ENCODE data around the gene GATA5. TPM values are rescaled to one million over a fixed set of nuclear protein-coding genes. Genes with fewer than 3 reads are reported as not detected.

GATA5 gene
- total and polyA plus RNA-seq, 10 of the 15 experiments (the other 5 are each of a cell fraction or from before 2014, with no cell fraction given) = not detected

DNA sequence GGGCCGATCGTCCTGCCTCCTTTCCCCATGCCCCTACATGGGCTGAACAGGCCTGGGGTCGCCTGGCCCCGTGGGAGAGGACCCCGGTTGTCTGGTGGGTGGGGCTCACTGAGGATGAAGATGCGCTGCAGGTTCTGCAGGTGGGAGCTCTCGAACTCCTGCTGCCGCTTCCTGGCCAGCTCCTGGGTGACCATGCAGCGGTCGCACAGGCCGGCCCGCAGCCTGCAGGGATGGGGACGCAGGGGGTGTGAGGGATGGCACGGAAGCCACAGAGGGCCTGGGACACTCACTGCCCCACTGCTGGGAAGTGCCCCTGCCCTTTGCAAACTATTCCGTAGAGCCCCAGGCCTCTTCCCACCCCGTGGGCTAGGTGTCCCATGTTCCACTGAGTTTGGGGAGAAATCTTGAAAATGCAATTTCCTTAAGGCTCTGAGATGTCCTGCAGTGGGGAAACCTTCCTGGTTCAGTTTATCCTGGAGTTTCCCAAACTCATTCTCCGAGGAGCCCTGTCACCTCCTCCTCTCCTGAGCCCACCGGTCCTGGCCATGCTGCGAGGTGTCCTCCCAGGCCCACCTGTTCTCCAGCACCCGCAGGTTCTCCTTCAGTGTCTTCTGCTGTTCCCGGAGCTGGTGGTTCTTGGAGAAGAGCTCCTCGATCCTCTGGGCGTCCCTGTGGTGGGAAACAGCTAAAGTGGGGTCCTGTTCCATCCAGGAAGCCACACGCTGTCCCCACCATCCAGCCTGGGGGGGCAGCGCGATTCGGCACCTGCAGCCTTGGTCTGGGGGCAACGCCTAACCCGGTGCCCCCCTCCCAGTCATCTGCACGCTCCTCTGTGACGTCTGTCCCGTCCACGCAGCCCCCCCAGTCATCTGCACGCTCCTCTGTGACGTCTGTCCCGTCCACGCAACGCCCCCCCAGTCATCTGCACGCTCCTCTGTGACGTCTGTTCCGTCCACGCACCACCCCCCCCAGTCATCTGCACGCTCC lies 58.9 kb downstream of the GATA5 start (continued):
- TF ChIP-seq, protein P1, sequence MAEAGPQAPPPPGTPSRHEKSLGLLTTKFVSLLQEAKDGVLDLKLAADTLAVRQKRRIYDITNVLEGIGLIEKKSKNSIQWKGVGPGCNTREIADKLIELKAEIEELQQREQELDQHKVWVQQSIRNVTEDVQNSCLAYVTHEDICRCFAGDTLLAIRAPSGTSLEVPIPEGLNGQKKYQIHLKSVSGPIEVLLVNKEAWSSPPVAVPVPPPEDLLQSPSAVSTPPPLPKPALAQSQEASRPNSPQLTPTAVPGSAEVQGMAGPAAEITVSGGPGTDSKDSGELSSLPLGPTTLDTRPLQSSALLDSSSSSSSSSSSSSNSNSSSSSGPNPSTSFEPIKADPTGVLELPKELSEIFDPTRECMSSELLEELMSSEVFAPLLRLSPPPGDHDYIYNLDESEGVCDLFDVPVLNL (IDR thresholded peaks at IDR 0.05; ENCODE audit: low read depth, low read length) = no peak

DNA sequence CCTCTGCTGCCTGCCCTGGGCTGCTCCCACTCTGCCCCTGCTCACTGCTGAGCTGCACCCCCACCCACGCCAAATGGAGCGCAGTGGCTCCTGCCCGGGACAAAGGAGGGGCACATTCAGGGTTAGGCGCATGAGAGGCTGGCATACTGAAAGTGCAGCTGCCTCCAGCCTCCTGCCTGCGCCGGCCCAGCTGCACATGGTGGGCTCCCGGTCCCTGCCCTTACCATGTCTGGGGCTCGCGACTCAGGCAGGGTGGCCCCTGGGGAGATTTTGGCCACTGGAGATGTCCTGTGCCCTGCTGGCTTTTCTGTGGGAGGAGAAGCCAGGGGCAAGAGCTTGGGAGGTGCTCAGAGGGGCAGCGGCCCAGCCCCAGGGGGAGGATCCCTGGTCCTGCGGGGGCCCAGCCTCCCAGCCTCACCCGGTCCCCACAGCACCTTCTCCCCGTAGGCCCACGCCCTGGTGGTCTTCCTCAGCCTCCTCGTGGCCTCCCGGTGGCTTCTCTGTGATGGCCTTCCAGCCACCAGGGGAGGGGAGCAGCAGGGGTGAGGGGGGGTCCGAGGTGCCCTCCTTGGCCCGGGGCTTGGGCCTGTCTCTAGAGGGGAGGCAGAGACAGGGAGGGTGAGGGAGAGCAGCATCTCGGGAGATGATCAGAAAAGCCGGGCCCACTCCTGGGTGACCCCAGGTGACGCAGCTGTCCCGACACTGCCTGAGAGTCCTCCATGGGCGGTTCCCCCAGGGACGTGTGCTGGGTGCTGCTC lies 60.3 kb downstream of the GATA5 start:
- Histone ChIP-seq H3K36me3 (ENCODE audit: control insufficient read depth in 2 of 2, insufficient read depth in 2 of 2, low read length in 1 of 2) (no peaks in the 10 kb centered on the region), H3K4me3 (no peak overlapping the region), H3K27ac (ENCODE audit: control insufficient read depth, insufficient read depth) (no peak overlapping the region), H3K4me2 (ENCODE audit: control insufficient read depth, insufficient read depth) (no peak overlapping the region), H3K9ac (ENCODE audit: control insufficient read depth, insufficient read depth, low read length) (no peak overlapping the region), H3K4me1 (ENCODE audit: control insufficient read depth, insufficient read depth, low read length) (no peaks in the 10 kb centered on the region), H3K9me3 (replicated peaks; ENCODE audit: control insufficient read depth, insufficient read depth, low read length) (no peaks in the 10 kb centered on the region), H3K79me2 (ENCODE audit: control insufficient read depth, insufficient read depth, low read length) (no peaks in the 10 kb centered on the region), H4K20me1 (ENCODE audit: control insufficient read depth, insufficient read depth) (no peaks in the 10 kb centered on the region), H3K27me3 (replicated peaks in 1 of 2; ENCODE audit: control insufficient read depth in 2 of 2, insufficient read depth in 2 of 2, low read length in 1 of 2) (no peaks in the 10 kb centered on the region), H2AFZ (ENCODE audit: control insufficient read depth, low read depth, low read length) (no peak overlapping the region)
- DNase-seq (ENCODE audit: low read depth, low spot score) = no peak
- no peak for ATAC-seq
- 41% methylated on average over 24 of the region's 24 CpGs for WGBS (ENCODE audit: insufficient coverage, insufficient replicate concordance, low lambda C conversion rate, missing lambda C conversion rate)
- ChIA-PET RAD21 (ENCODE audit: unreplicated experiment) (no interaction called here), SMC1A (ENCODE audit: uncharacterized antibody, unreplicated experiment) (no interaction called here), CTCF (no interaction called here), POLR2A (no interaction called here)
- no peak for TF ChIP-seq MEF2A (IDR thresholded peaks at IDR 0.05; ENCODE audit: insufficient read depth, low read depth, low read length)
- TF ChIP-seq, protein P2, sequence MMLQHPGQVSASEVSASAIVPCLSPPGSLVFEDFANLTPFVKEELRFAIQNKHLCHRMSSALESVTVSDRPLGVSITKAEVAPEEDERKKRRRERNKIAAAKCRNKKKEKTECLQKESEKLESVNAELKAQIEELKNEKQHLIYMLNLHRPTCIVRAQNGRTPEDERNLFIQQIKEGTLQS (IDR thresholded peaks at IDR 0.05; ENCODE audit: borderline replicate concordance, extremely low read depth, low read depth, low read length) = no peak
- TF ChIP-seq RAD51 (IDR thresholded peaks at IDR 0.05) = no peak
- no peak for TF ChIP-seq ETV6 (conservative IDR thresholded peaks at IDR 0.05 in 1 of 2, IDR thresholded peaks at IDR 0.05 in 1 of 2; ENCODE audit: borderline replicate concordance in 1 of 2, low read depth in 1 of 2)
- TF ChIP-seq, protein P3, sequence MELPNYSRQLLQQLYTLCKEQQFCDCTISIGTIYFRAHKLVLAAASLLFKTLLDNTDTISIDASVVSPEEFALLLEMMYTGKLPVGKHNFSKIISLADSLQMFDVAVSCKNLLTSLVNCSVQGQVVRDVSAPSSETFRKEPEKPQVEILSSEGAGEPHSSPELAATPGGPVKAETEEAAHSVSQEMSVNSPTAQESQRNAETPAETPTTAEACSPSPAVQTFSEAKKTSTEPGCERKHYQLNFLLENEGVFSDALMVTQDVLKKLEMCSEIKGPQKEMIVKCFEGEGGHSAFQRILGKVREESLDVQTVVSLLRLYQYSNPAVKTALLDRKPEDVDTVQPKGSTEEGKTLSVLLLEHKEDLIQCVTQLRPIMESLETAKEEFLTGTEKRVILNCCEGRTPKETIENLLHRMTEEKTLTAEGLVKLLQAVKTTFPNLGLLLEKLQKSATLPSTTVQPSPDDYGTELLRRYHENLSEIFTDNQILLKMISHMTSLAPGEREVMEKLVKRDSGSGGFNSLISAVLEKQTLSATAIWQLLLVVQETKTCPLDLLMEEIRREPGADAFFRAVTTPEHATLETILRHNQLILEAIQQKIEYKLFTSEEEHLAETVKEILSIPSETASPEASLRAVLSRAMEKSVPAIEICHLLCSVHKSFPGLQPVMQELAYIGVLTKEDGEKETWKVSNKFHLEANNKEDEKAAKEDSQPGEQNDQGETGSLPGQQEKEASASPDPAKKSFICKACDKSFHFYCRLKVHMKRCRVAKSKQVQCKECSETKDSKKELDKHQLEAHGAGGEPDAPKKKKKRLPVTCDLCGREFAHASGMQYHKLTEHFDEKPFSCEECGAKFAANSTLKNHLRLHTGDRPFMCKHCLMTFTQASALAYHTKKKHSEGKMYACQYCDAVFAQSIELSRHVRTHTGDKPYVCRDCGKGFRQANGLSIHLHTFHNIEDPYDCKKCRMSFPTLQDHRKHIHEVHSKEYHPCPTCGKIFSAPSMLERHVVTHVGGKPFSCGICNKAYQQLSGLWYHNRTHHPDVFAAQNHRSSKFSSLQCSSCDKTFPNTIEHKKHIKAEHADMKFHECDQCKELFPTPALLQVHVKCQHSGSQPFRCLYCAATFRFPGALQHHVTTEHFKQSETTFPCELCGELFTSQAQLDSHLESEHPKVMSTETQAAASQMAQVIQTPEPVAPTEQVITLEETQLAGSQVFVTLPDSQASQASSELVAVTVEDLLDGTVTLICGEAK (IDR thresholded peaks at IDR 0.05; ENCODE audit: borderline replicate concordance) = no peak
- TF ChIP-seq BHLHE40 (IDR thresholded peaks at IDR 0.05; ENCODE audit: borderline replicate concordance in 1 of 2, low read depth in 2 of 2, low read length in 1 of 2) = no peak
- TF ChIP-seq ASH2L (IDR thresholded peaks at IDR 0.05; ENCODE audit: borderline replicate concordance, low read depth) = no peak
- no peak for FAIRE-seq
- intact Hi-C loops (cut with micrococcal nuclease; ENCODE audit: unreplicated experiment) (no loop called here), in situ Hi-C loops (cut with MboI) (no loop called here)
- BruUV-seq (replicated peaks) = no TSS peak
